Mesendoderm (in vitro differentiated cells): ENCODE data around the gene IFNGR2.

Experiments used
- DNase-seq: peaks from one replicate; pipeline ENCODE4 v3.0.0; 2013
- H2AK5ac ChIP-seq: 2 replicates; pipeline ENCODE4 v1.6.1; 2013; ENCODE audit warnings: low read length, inconsistent platforms
- H2BK120ac ChIP-seq: 2 replicates; pipeline ENCODE4 v1.6.1; 2013; ENCODE audit warnings: low read depth, mild to moderate bottlenecking, low read length, moderate library complexity, mixed read lengths
- H2BK15ac ChIP-seq: replicated peaks from 2 replicates; pipeline ENCODE4 v1.6.1; 2013; ENCODE audit warnings: low read depth, mild to moderate bottlenecking, moderate library complexity
- H2BK5ac ChIP-seq: 2 replicates; pipeline ENCODE4 v1.6.1; 2013; ENCODE audit warnings: low read length, inconsistent platforms
- H3K18ac ChIP-seq: 2 replicates; pipeline ENCODE4 v1.6.1; 2013; ENCODE audit warnings: mild to moderate bottlenecking, low read length, mixed read lengths
- H3K23ac ChIP-seq: one replicate; pipeline ENCODE4 v1.6.1; 2013; ENCODE audit warnings: low read length
- H3K27ac ChIP-seq: 2 replicates; pipeline ENCODE4 v1.5.1; 2013; ENCODE audit warnings: low read depth, mild to moderate bottlenecking, inconsistent platforms, low read length, moderate library complexity
- H3K27me3 ChIP-seq: 2 replicates; pipeline ENCODE4 v1.6.1; 2013; ENCODE audit warnings: low read length, control low read depth, mild to moderate bottlenecking, inconsistent platforms; ENCODE audit not compliant: insufficient read depth, poor library complexity
- H3K36me3 ChIP-seq: 2 replicates; pipeline ENCODE4 v1.6.1; 2013; ENCODE audit warnings: low read length, inconsistent platforms; ENCODE audit not compliant: control insufficient read depth, insufficient read depth
- H3K4ac ChIP-seq: one replicate; pipeline ENCODE4 v1.6.1; 2013; ENCODE audit warnings: low read depth, mild to moderate bottlenecking, low read length, moderate library complexity
- H3K4me1 ChIP-seq: 2 replicates; pipeline ENCODE4 v1.6.1; 2013; ENCODE audit warnings: low read depth, low read length, inconsistent platforms; ENCODE audit not compliant: control insufficient read depth
- H3K4me2 ChIP-seq: 2 replicates; pipeline ENCODE4 v1.6.1; 2013; ENCODE audit warnings: low read length
- H3K4me3 ChIP-seq: 2 replicates; pipeline ENCODE4 v1.5.1; 2013; ENCODE audit warnings: mild to moderate bottlenecking, low read length
- H3K56ac ChIP-seq: one replicate; pipeline ENCODE4 v1.6.1; 2013; ENCODE audit warnings: low read length
- H3K79me1 ChIP-seq: 2 replicates; pipeline ENCODE4 v1.6.1; 2013; ENCODE audit warnings: low read length, inconsistent platforms
- H3K79me2 ChIP-seq: 2 replicates; pipeline ENCODE4 v1.6.1; 2013; ENCODE audit warnings: mild to moderate bottlenecking, low read length; ENCODE audit not compliant: control insufficient read depth, insufficient read depth
- H3K9ac ChIP-seq: 2 replicates; pipeline ENCODE4 v1.6.1; 2013; ENCODE audit warnings: low read length, inconsistent platforms
- H4K5ac ChIP-seq: one replicate; pipeline ENCODE4 v1.6.1; 2013; ENCODE audit warnings: low read length
- H4K8ac ChIP-seq: one replicate; pipeline ENCODE4 v1.6.1; 2013; ENCODE audit warnings: low read depth, mild to moderate bottlenecking, control low read depth, low read length, moderate library complexity
- WGBS: extraction: QIAGEN DNeasy Blood & Tissue Kit; methylation state at CpG from one replicate; pipeline ENCODE4 v1.1.7; 2013; ENCODE audit warnings: low lambda C conversion rate, missing lambda C conversion rate; ENCODE audit not compliant: insufficient coverage; ENCODE audit errors: extremely low coverage; 5-methylcytosine and 5-hydroxymethylcytosine counted together

IFNGR2 gene

GRCh38 chr21:33449616-33450015 lies 46.4 kb downstream of the IFNGR2 start:
- H3K27ac ChIP-seq = no peak overlapping the region
- no peak overlapping the region for H4K8ac ChIP-seq
- DNase-seq = no peak
- H3K56ac ChIP-seq = no peak overlapping the region
- H3K4ac ChIP-seq = no peak overlapping the region
- H3K4me3 ChIP-seq = no peak overlapping the region
- H3K23ac ChIP-seq = no peak overlapping the region
- H3K4me2 ChIP-seq = no peak overlapping the region
- no peak overlapping the region for H2BK15ac ChIP-seq
- no peaks in the 10 kb centered on the region for H3K27me3 ChIP-seq
- H3K79me1 ChIP-seq = no peaks in the 10 kb centered on the region
- H3K36me3 ChIP-seq = no peaks in the 10 kb centered on the region
- no CpG with 5 or more reads among the region's 4 CpGs for WGBS
- no peak overlapping the region for H2AK5ac ChIP-seq
- H3K9ac ChIP-seq = no peak overlapping the region
- H4K5ac ChIP-seq = no peak overlapping the region
- H3K79me2 ChIP-seq = no peaks in the 10 kb centered on the region
- no peak overlapping the region for H2BK120ac ChIP-seq
- H3K18ac ChIP-seq = no peak overlapping the region
- no peak overlapping the region for H2BK5ac ChIP-seq
- H3K4me1 ChIP-seq = no peaks in the 10 kb centered on the region

- no CpG with 5 or more reads among the region's 1 CpG for WGBS
- H2BK120ac ChIP-seq = no peak overlapping the region
Measured at GRCh38 chr21:33451634-33452071, 48.4 kb downstream of the IFNGR2 start.

GRCh38 chr21:33452362-33452761 lies 49.1 kb downstream of the IFNGR2 start:
- H3K79me2 ChIP-seq = no peaks in the 10 kb centered on the region
- H2BK5ac ChIP-seq = no peak overlapping the region
- no peak overlapping the region for H3K4me3 ChIP-seq
- H3K9ac ChIP-seq = no peak overlapping the region
- H3K36me3 ChIP-seq = no peaks in the 10 kb centered on the region
- no peak overlapping the region for H3K4me2 ChIP-seq
- no peak overlapping the region for H3K4ac ChIP-seq
- H4K5ac ChIP-seq = no peak overlapping the region
- H3K79me1 ChIP-seq = no peaks in the 10 kb centered on the region
- no peak for DNase-seq
- no peak overlapping the region for H3K27ac ChIP-seq
- H3K27me3 ChIP-seq = no peaks in the 10 kb centered on the region
- H2BK15ac ChIP-seq = no peak overlapping the region
- no peak overlapping the region for H3K18ac ChIP-seq
- no peaks in the 10 kb centered on the region for H3K4me1 ChIP-seq
- no CpG with 5 or more reads among the region's 3 CpGs for WGBS
- H3K23ac ChIP-seq = no peak overlapping the region
- no peak overlapping the region for H2AK5ac ChIP-seq
- no peak overlapping the region for H2BK120ac ChIP-seq
- no peak overlapping the region for H4K8ac ChIP-seq
- H3K56ac ChIP-seq = no peak overlapping the region

More at GRCh38 chr21:33451634-33452071, 48.4 kb downstream of the IFNGR2 start:
- Histone ChIP-seq H4K8ac (no peak overlapping the region), H2AK5ac (no peak overlapping the region), H3K4me3 (no peak overlapping the region), H3K23ac (no peak overlapping the region), H3K4me1 (no peaks in the 10 kb centered on the region), H3K18ac (no peak overlapping the region), H3K4me2 (no peak overlapping the region), H3K4ac (no peak overlapping the region), H3K27me3 (no peaks in the 10 kb centered on the region), H4K5ac (no peak overlapping the region), H3K79me1 (no peaks in the 10 kb centered on the region), H3K36me3 (no peaks in the 10 kb centered on the region), H3K79me2 (no peaks in the 10 kb centered on the region), H3K27ac (no peak overlapping the region), H2BK5ac (no peak overlapping the region), H3K9ac (no peak overlapping the region), H3K56ac (no peak overlapping the region), H2BK15ac (no peak overlapping the region)
- no peak for DNase-seq

GRCh38 chr21:33455686-33456446 lies 52.7 kb downstream of the IFNGR2 start:
- Histone ChIP-seq H3K4me3 (no peak overlapping the region), H2BK120ac (no peak overlapping the region), H4K8ac (no peak overlapping the region), H2BK5ac (no peak overlapping the region), H3K4me1 (no peaks in the 10 kb centered on the region), H3K9ac (no peak overlapping the region), H3K27ac (no peak overlapping the region), H3K4me2 (no peak overlapping the region), H3K18ac (no peak overlapping the region), H2AK5ac (no peak overlapping the region), H2BK15ac (no peak overlapping the region), H3K56ac (no peak overlapping the region), H3K23ac (no peak overlapping the region), H3K27me3 (no peaks in the 10 kb centered on the region), H3K4ac (no peak overlapping the region), H3K36me3 (no peaks in the 10 kb centered on the region), H3K79me1 (no peaks in the 10 kb centered on the region), H4K5ac (no peak overlapping the region), H3K79me2 (no peaks in the 10 kb centered on the region)
- no peak for DNase-seq
- WGBS = no CpG with 5 or more reads among the region's 6 CpGs

GRCh38 chr21:33458861-33459260 lies 55.6 kb downstream of the IFNGR2 start:
- Histone ChIP-seq H4K8ac (no peak overlapping the region), H3K4me1 (no peaks in the 10 kb centered on the region), H3K56ac (no peak overlapping the region), H3K23ac (no peak overlapping the region), H3K9ac (no peak overlapping the region), H2BK15ac (no peak overlapping the region), H3K79me1 (no peaks in the 10 kb centered on the region), H3K18ac (no peak overlapping the region), H3K4ac (no peak overlapping the region), H4K5ac (no peak overlapping the region), H3K4me2 (no peak overlapping the region), H3K4me3 (no peak overlapping the region), H2AK5ac (no peak overlapping the region), H3K27me3 (no peaks in the 10 kb centered on the region), H2BK5ac (no peak overlapping the region), H3K79me2 (no peaks in the 10 kb centered on the region), H3K36me3 (no peaks in the 10 kb centered on the region), H2BK120ac (no peak overlapping the region), H3K27ac (no peak overlapping the region)
- WGBS = no CpG with 5 or more reads among the region's 3 CpGs
- DNase-seq = no peak
